C4-2B (cell line): ENCODE measurements around the gene SHISA6.

Source experiments
- H3K27ac ChIP-seq: fragments of 450-650 bp; 2 replicates; pipeline ENCODE4 v1.5.1; 2017
- ZFX ChIP-seq: fragments of 450-650 bp; IDR thresholded peaks from 2 replicates; pipeline ENCODE4 v1.6.1; 2017
- TF ChIP-seq, protein P1 (sequence below): fragments of 450-650 bp; conservative IDR thresholded peaks from 2 replicates; pipeline ENCODE4 v1.5.1; 2017; ENCODE audit warnings: mild to moderate bottlenecking

Gene SHISA6

DNA sequence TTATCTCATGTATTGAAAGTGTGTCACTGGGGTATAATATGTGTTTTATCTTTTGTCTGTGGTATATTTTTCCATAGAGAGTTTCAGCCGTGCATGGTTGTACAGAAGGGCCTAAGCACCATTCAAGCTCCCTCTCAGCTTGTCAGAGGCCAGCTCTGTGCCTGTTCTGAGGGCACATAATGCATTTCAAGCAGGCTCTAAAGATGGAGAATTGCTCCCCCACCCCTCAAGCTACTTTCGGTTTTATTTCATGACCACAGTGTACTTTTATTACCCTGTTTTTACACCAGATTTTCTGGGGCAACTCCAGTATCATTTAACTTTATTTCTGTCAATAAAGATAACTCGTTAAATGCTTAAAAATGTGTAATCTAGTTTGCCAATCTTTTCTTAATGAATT, 131.7 kb downstream of the SHISA6 start:
- TF ChIP-seq, protein P1, sequence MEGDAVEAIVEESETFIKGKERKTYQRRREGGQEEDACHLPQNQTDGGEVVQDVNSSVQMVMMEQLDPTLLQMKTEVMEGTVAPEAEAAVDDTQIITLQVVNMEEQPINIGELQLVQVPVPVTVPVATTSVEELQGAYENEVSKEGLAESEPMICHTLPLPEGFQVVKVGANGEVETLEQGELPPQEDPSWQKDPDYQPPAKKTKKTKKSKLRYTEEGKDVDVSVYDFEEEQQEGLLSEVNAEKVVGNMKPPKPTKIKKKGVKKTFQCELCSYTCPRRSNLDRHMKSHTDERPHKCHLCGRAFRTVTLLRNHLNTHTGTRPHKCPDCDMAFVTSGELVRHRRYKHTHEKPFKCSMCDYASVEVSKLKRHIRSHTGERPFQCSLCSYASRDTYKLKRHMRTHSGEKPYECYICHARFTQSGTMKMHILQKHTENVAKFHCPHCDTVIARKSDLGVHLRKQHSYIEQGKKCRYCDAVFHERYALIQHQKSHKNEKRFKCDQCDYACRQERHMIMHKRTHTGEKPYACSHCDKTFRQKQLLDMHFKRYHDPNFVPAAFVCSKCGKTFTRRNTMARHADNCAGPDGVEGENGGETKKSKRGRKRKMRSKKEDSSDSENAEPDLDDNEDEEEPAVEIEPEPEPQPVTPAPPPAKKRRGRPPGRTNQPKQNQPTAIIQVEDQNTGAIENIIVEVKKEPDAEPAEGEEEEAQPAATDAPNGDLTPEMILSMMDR: no peak
- TF ChIP-seq ZFX: no peak

DNA sequence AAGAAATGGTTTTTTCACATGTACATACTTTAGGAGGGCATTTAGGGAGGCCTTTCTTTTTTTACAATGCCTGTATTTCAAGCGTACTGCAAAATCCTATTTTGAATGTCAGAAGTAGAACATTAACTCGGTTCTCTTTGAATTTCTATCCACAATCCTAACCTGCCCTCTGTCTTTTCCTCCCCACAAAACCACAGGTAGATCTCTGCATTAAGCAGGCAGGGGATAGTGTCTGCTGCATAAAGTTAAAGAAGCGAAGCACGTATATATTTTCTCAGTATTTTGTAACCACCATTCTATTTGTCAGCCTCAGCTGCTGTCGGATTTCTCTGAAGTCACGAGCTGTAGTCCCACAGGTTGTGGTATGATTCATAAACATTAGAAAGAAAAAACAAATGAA, 137.5 kb downstream of the SHISA6 start:
- TF ChIP-seq, protein P1: no peak
- no peak overlapping the region for H3K27ac ChIP-seq

More for the DNA sequence above, 131.7 kb downstream of the SHISA6 start:
- H3K27ac ChIP-seq: no peak overlapping the region

DNA sequence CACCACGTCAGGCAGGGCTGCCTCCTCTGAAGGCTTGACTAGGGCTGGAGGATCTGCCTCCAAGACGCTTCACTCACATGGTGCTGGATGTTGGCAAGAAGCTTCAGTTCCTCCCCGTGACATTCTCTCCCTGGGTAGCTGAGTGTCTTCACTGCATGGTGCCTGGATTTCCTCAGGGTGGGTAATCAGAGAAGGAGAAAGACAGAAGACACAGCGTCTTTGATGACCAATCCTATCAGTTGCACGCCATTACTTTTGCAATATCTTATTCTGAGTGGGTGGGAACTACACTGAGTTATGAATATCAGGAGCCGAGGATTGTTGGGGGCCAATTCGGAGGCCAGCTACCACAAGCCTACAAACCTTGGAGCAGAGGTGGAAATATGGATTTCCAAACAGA, 139.7 kb downstream of the SHISA6 start:
- H3K27ac ChIP-seq: no peak overlapping the region
- TF ChIP-seq ZFX: no peak
- TF ChIP-seq, protein P1: no peak

DNA sequence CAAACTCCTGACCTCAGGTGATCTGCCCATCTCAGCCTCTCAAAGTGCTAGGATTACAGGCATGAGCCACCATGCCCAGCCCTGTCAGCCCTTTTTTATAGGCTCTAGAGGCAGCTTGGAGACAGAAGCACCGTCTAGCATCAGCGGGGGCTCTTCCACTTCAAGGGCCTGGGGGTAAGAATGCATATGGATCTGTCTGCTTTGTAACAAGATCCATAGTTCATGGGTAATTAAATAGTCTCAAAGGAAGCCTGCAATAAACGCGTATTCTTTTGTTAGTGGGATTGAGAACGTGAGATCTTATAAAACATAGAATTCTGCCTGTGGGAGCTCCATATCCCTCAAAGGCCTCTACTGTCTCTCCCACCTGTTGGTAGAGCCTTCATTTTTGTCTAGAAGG, 142.1 kb downstream of the SHISA6 start:
- H3K27ac ChIP-seq: no peak overlapping the region
- TF ChIP-seq ZFX: no peak
- TF ChIP-seq, protein P1: no peak

DNA sequence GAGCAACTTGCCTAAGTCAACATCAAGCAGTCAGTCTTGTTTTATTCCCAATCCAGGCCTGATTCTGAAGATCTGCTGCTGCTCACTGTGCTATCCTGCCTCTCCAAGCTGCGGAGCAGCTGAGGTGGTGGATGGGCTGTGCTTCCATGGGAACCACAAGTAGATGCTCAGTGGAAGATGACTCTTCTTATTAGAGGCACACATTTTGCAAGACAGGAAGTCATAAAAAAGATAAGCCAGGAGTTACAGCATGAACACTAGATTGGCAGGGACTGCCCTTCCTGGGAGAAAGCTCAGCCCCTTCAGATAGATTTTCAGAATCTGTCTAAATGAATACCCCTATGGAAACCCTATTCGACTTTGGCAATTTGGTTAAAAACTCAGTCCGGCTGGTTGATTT, 143.1 kb downstream of the SHISA6 start:
- H3K27ac ChIP-seq: no peak overlapping the region
- no peak for TF ChIP-seq ZFX
- TF ChIP-seq, protein P1: no peak

DNA sequence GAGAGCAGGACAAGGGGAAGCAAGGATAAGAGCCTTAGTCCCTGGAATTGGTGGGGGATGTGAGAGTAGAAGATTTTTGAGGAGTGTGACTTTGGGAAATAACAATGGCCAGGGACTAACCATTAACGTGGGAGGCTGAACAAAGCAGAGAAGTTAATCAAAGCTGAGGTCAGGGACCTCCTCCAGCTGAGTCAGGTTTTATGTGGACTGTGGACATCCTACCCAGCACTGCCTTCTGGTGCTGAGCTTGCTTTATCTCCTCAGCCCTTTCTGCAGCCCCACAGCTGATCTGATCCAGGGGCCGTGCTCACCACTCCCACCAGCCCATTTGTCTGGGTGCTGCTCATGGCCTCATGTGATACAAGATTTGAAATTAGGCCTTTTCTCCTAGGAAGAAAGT, 146.6 kb downstream of the SHISA6 start:
- TF ChIP-seq, protein P1: no peak
- H3K27ac ChIP-seq: no peak overlapping the region

DNA sequence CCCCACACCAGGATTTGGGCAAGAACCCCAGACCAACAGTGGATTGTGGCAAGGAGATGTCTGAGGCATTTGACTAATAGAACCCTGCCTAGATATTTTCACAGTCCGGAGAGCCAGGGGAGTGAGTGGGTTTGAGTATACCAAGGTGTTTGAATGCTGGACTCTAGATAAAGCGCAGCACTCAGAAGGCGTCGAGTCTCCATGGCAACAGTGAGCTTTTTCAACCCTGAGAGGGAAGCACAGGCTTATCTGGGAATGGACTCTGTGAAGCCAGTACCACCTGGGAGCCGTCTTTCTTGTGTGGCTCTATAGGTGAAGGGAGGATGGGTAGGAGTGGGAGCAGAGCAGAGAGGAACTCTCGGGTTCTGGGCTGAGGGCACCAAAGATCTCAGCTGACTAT, 147.0 kb downstream of the SHISA6 start:
- H3K27ac ChIP-seq: no peak overlapping the region
- TF ChIP-seq, protein P1: no peak
- no peak for TF ChIP-seq ZFX
